Right lobe of liver (tissue), 6 donors: ENCODE data around the gene SNCAIP. TPM values are rescaled to one million over a fixed set of nuclear protein-coding genes. Genes with fewer than 3 reads are reported as not detected.
A peak's percentile ranks its signal among the peaks of the same experiment; 100 is the strongest.

Experiments used
- ATAC-seq, 4 donors: fragments of 200-7000 bp; cut with Tn5 transposase; one replicate each; pipeline ENCODE4 v1.9.1; 2020; ENCODE audit warnings: mild to moderate bottlenecking in 4 of 4, moderate library complexity in 4 of 4
- DNase-seq, 3 donors: peaks; one replicate each; pipeline ENCODE4 v3.0.0-alpha.2; 2020
- H3K27ac ChIP-seq, 3 donors: fragments of 200-600 bp; one replicate each; pipeline ENCODE4 v1.8.0; 2022
- H3K27me3 ChIP-seq, 2 donors: fragments of 200-600 bp; one replicate each; pipeline ENCODE4 v1.8.0; 2022
- H3K36me3 ChIP-seq, 4 donors: fragments of 200-600 bp; sonication (generic) in 1 of 4; one replicate each; pipeline versions ENCODE4 v1.5.1 to v1.8.0; 2017 to 2022; ENCODE audit warnings: control low read depth in 1 of 4
- H3K4me1 ChIP-seq, 4 donors: fragments of 200-600 bp; sonication (generic) in 1 of 4; one replicate each; pipeline versions ENCODE4 v1.5.1 to v1.8.0; 2017 to 2022; ENCODE audit warnings: control low read depth in 1 of 4
- H3K4me3 ChIP-seq, 3 donors: fragments of 200-600 bp; one replicate each; pipeline ENCODE4 v1.8.0; 2022
- H3K9me3 ChIP-seq, 4 donors: fragments of 200-600 bp; sonication (generic) in 1 of 4; one replicate each; pipeline versions ENCODE4 v1.5.1 to v1.8.0; 2017 to 2022; ENCODE audit warnings: control low read depth in 1 of 4
- CTCF ChIP-seq, 4 donors: fragments of 200-600 bp in 3 of 4; fragments of 450-650 bp in 1 of 4; IDR thresholded peaks; one replicate each; pipeline versions ENCODE4 v1.5.1 to v1.8.0; 2016 to 2022; ENCODE audit warnings: antibody characterized with exemption in 4 of 4, mild to moderate bottlenecking in 2 of 4
- POLR2A ChIP-seq: fragments of 450-650 bp; IDR thresholded peaks from one replicate; pipeline ENCODE4 v1.6.1; 2017; ENCODE audit warnings: antibody characterized with exemption, mild to moderate bottlenecking
- WGBS: methylation state at CpG from one replicate; pipeline ENCODE4 v1.1.6; 2018; ENCODE audit warnings: low coverage, low lambda C conversion rate; ENCODE audit not compliant: insufficient coverage; ENCODE audit errors: missing lambda C conversion rate; 5-methylcytosine and 5-hydroxymethylcytosine counted together
- intact Hi-C, 2 donors: fragments of 100-400 bp; cut with DNase I; formaldehyde crosslinking; loops; one replicate each; pipeline versions ENCODE4 v1.11.2 to v1.14.1; 2022
- total RNA-seq, 6 experiments: library from RNA; depleted of rRNA in 2 of 6; stranded (reverse); fragments of >200 nt in 2 of 6; fragmentation: NEBNext Ultra II Directional in 3 of 6; extraction: Animal tissue kit (Norgen Biotek cat#: 25700) in 3 of 6; gene quantifications; one replicate each; pipeline versions ENCODE4 v1.1.0 to v1.2.4, GENCODE V29; 2016 to 2023
- donor health status: DM: no; HTN: yes; CAD: no.
- donor health status: DM: no; HTN: no; CAD: no.
- donor health status: DM: no; HTN: no; CAD: no.
- donor health status: DM: no; HTN: yes; CAD: no.
- donor health status: DM: no; HTN: yes; CAD: no.

Gene SNCAIP
- total RNA-seq, 6 experiments from 2014 or later, result 0.19 to 0.65 (median 0.32) TPM; not detected in 1

- no peak overlapping the region for H3K4me3 ChIP-seq
- no peaks in the 10 kb centered on the region for H3K4me1 ChIP-seq
- 21% methylated on average over 2 of the region's 2 CpGs for WGBS
- DNase-seq (no peak), ATAC-seq (peak; percentile 39 to 72 (median 60))
- TF ChIP-seq POLR2A, result no peak
- peak; percentile 29 to 55 (median 42) for TF ChIP-seq CTCF (IDR thresholded peaks at IDR 0.05)
- H3K27me3 ChIP-seq, result no peaks in the 10 kb centered on the region
- no peaks in the 10 kb centered on the region for H3K36me3 ChIP-seq
- intact Hi-C loops, result loop anchor here in 1 of 2 donors (10.0 kb wide), 1 partner anchor 303 kb away; no protein-coding TSS in a partner anchor
- H3K9me3 ChIP-seq, result no peaks in the 10 kb centered on the region
- H3K27ac ChIP-seq, result no peak overlapping the region
These were observed 186.1 kb downstream of the SNCAIP start for GRCh38 chr5:122498163-122498562.

- Histone ChIP-seq H3K9me3 (no peaks in the 10 kb centered on the region), H3K27me3 (no peaks in the 10 kb centered on the region), H3K4me3 (no peak overlapping the region), H3K4me1 (no peaks in the 10 kb centered on the region), H3K36me3 (no peaks in the 10 kb centered on the region), H3K27ac (no peak overlapping the region)
- intact Hi-C loops, result loop anchor here in 1 of 2 donors (10.0 kb wide), 1 partner anchor 305 kb away; no protein-coding TSS in a partner anchor
- no peak for DNase-seq
- TF ChIP-seq CTCF (IDR thresholded peaks at IDR 0.05) (no peak), POLR2A (no peak)
- no peak for ATAC-seq
These were observed 187.5 kb downstream of the SNCAIP start for GRCh38 chr5:122499585-122499984.

GRCh38 chr5:122500245-122501088 is 188.4 kb downstream of the SNCAIP start:
- intact Hi-C loops, result no loop called here
- Histone ChIP-seq H3K27me3 (no peaks in the 10 kb centered on the region), H3K36me3 (no peaks in the 10 kb centered on the region), H3K4me3 (no peak overlapping the region), H3K9me3 (no peaks in the 10 kb centered on the region), H3K4me1 (no peaks in the 10 kb centered on the region), H3K27ac (no peak overlapping the region)
- no peak for DNase-seq
- TF ChIP-seq CTCF (IDR thresholded peaks at IDR 0.05) (peak; percentile 12 to 48 (median 43)), POLR2A (no peak)
- ATAC-seq, result peak; percentile 63 to 90 (median 76)
- 37% methylated on average over 11 of the region's 12 CpGs for WGBS

GRCh38 chr5:122501089-122501435 is 189.0 kb downstream of the SNCAIP start:
- no peaks in the 10 kb centered on the region for H3K36me3 ChIP-seq
- H3K4me3 ChIP-seq, result no peak overlapping the region
- WGBS, result 47% methylated on average over 2 of the region's 2 CpGs
- ATAC-seq, result no peak
- no peaks in the 10 kb centered on the region for H3K4me1 ChIP-seq
- no peak for TF ChIP-seq POLR2A
- no peak for TF ChIP-seq CTCF (IDR thresholded peaks at IDR 0.05)
- no peaks in the 10 kb centered on the region for H3K27me3 ChIP-seq
- H3K9me3 ChIP-seq, result no peaks in the 10 kb centered on the region
- intact Hi-C loops, result no loop called here
- no peak overlapping the region for H3K27ac ChIP-seq
- DNase-seq, result no peak
